IMR-90 (cell line): ENCODE results near the gene ACE. TPM values are rescaled to one million over a fixed set of nuclear protein-coding genes. Genes with fewer than 3 reads are reported as not detected.
A peak's percentile ranks its signal among the peaks of the same experiment; 100 is the strongest.

ENCODE experiments used
- ATAC-seq: fragments of 200-7000 bp; cut with Tn5 transposase; 2 replicates; pipeline ENCODE4 v1.9.1; 2020; ENCODE audit warnings: low read depth, mild to moderate bottlenecking, moderate library complexity
- BruUV-seq: library from RNA; stranded (reverse); fragments of 400-500 nt; replicated peaks from 2 replicates; lab custom pipeline; 2021; lab: Mats Ljungman, UMichigan
- CTCF ChIA-PET: fragments of 300-600 bp; formaldehyde crosslinking; extraction: SDS; loops from one replicate; lab custom pipeline; 2021; ENCODE audit warnings: antibody characterized with exemption; lab: Yijun Ruan, JAX
- POLR2A ChIA-PET: fragments of 300-600 bp; sonication (Branson Sonifier 250); formaldehyde crosslinking; loops from one replicate; lab custom pipeline; 2022; ENCODE audit warnings: antibody characterized with exemption; ENCODE audit not compliant: unreplicated experiment; lab: Charles Lee
- DNase-seq: peaks from one replicate; pipeline ENCODE4 v3.0.0; 2013
- H2AFZ ChIP-seq: replicated peaks from 2 replicates; pipeline ENCODE3; 2013; ENCODE audit warnings: low read length, mild to moderate bottlenecking; ENCODE audit not compliant: poor library complexity
- H2AK5ac ChIP-seq: 2 replicates; pipeline ENCODE4 v1.6.1; 2013; ENCODE audit warnings: low read depth, low read length, inconsistent platforms
- H2AK9ac ChIP-seq: replicated peaks from 2 replicates; pipeline ENCODE3; 2013; ENCODE audit warnings: mild to moderate bottlenecking, low read depth, low read length, moderate library complexity; ENCODE audit not compliant: poor library complexity
- H2BK120ac ChIP-seq: 2 replicates; pipeline ENCODE4 v1.6.1; 2013; ENCODE audit warnings: low read depth, low read length, inconsistent platforms
- H2BK15ac ChIP-seq: 3 replicates; pipeline ENCODE4 v1.6.1; 2013; ENCODE audit warnings: low read depth, low read length, inconsistent platforms
- H2BK20ac ChIP-seq: 2 replicates; pipeline ENCODE4 v1.6.1; 2013; ENCODE audit warnings: low read depth, mild to moderate bottlenecking, inconsistent platforms, low read length, moderate library complexity
- H2BK5ac ChIP-seq: 2 replicates; pipeline ENCODE4 v1.6.1; 2013; ENCODE audit warnings: mild to moderate bottlenecking, low read depth, low read length, inconsistent platforms; ENCODE audit not compliant: poor library complexity, severe bottlenecking
- H3K14ac ChIP-seq: replicated peaks from 2 replicates; pipeline ENCODE4 v1.6.1; 2013; ENCODE audit warnings: low read depth, low read length, inconsistent platforms
- H3K18ac ChIP-seq: 2 replicates; pipeline ENCODE4 v1.6.1; 2013; ENCODE audit warnings: low read depth, low read length, control low read depth
- H3K23ac ChIP-seq: 2 replicates; pipeline ENCODE4 v1.6.1; 2013; ENCODE audit warnings: low read depth, low read length, inconsistent platforms
- H3K27ac ChIP-seq: 2 replicates; pipeline ENCODE4 v1.5.1; 2013; ENCODE audit warnings: mild to moderate bottlenecking, control low read depth, low read length; ENCODE audit not compliant: insufficient read depth
- H3K27me3 ChIP-seq: 2 replicates; pipeline ENCODE4 v1.6.1; 2013; ENCODE audit warnings: low read length; ENCODE audit not compliant: control insufficient read depth, insufficient read depth
- H3K36me3 ChIP-seq: 2 replicates; pipeline ENCODE4 v1.6.1; 2013; ENCODE audit warnings: low read length, mixed read lengths; ENCODE audit not compliant: control insufficient read depth, insufficient read depth
- H3K4ac ChIP-seq: 2 replicates; pipeline ENCODE4 v1.6.1; 2013; ENCODE audit warnings: low read depth, low read length, inconsistent platforms
- H3K4me1 ChIP-seq: 2 replicates; pipeline ENCODE4 v1.6.1; 2013; ENCODE audit warnings: low read length, mixed read lengths; ENCODE audit not compliant: control insufficient read depth, insufficient read depth
- H3K4me2 ChIP-seq: 2 replicates; pipeline ENCODE4 v1.6.1; 2013; ENCODE audit warnings: low read depth, mild to moderate bottlenecking, control low read depth, low read length, moderate library complexity
- H3K4me3 ChIP-seq: 2 replicates; pipeline ENCODE4 v1.5.1; 2013; ENCODE audit warnings: low read depth, mild to moderate bottlenecking, control low read depth, low read length, moderate library complexity; ENCODE audit not compliant: insufficient read depth
- H3K56ac ChIP-seq: 2 replicates; pipeline ENCODE4 v1.6.1; 2013; ENCODE audit warnings: low read length, inconsistent platforms; ENCODE audit not compliant: insufficient read depth; ENCODE audit errors: extremely low read depth
- H3K79me1 ChIP-seq, 2 experiments: 2 replicates each; pipeline ENCODE4 v1.6.1; 2013; ENCODE audit warnings: low read length in 2 of 2, inconsistent platforms in 1 of 2, low read depth in 1 of 2
- H3K9ac ChIP-seq: 2 replicates; pipeline ENCODE4 v1.6.1; 2013; ENCODE audit warnings: low read depth, low read length, control low read depth
- H3K9me1 ChIP-seq: 2 replicates; pipeline ENCODE4 v1.6.1; 2013; ENCODE audit warnings: low read length, inconsistent platforms; ENCODE audit not compliant: insufficient read depth
- H3K9me3 ChIP-seq: 2 replicates; pipeline ENCODE4 v1.6.1; 2013; ENCODE audit warnings: low read length; ENCODE audit not compliant: control insufficient read depth, insufficient read depth
- H4K20me1 ChIP-seq: 2 replicates; pipeline ENCODE4 v1.6.1; 2013; ENCODE audit warnings: low read length, inconsistent platforms; ENCODE audit not compliant: insufficient read depth
- H4K5ac ChIP-seq: 2 replicates; pipeline ENCODE4 v1.6.1; 2013; ENCODE audit warnings: mild to moderate bottlenecking, low read depth, low read length, control low read depth
- H4K8ac ChIP-seq, 2 experiments: 2 replicates each; pipeline ENCODE4 v1.6.1; 2013; ENCODE audit warnings: low read depth in 2 of 2, low read length in 2 of 2, control low read depth in 1 of 2, inconsistent platforms in 1 of 2
- H4K91ac ChIP-seq: 2 replicates; pipeline ENCODE4 v1.6.1; 2013; ENCODE audit warnings: low read depth, low read length, inconsistent platforms; ENCODE audit not compliant: insufficient read depth
- BHLHE40 ChIP-seq: fragments of 150-350 bp; IDR thresholded peaks from 2 replicates; pipeline ENCODE4 v1.6.1; 2016; ENCODE audit warnings: mild to moderate bottlenecking, low read depth, low read length
- MAFK ChIP-seq: IDR thresholded peaks from 2 replicates; pipeline ENCODE4 v1.6.1; 2012; ENCODE audit warnings: low read depth, low read length, improper control_type of control experiment
- MAZ ChIP-seq: IDR thresholded peaks from 2 replicates; pipeline ENCODE4 v1.6.1; 2012; ENCODE audit warnings: low read depth, mild to moderate bottlenecking, low read length, improper control_type of control experiment, moderate library complexity, borderline replicate concordance
- POLR2A ChIP-seq: IDR thresholded peaks from 2 replicates; pipeline ENCODE4 v1.6.1; 2012; ENCODE audit warnings: mild to moderate bottlenecking, low read depth, low read length
- RAD21 ChIP-seq: IDR thresholded peaks from 2 replicates; pipeline ENCODE4 v1.6.1; 2012; ENCODE audit warnings: low read length, improper control_type of control experiment
- WGBS, 2 experiments: methylation state at CpG; one replicate each; pipeline versions ENCODE4 v1.1.5 to v1.1.7; 2013; ENCODE audit warnings: missing lambda C conversion rate in 2 of 2; ENCODE audit not compliant: insufficient read length in 1 of 2; ENCODE audit errors: extremely low coverage in 2 of 2; 5-methylcytosine and 5-hydroxymethylcytosine counted together
- dilution Hi-C: fragments of 300-500 bp; cut with HindIII; formaldehyde crosslinking; loops from one replicate; pipeline ENCODE4 v1.14.3; 2018; ENCODE audit warnings: low sequenced_read_pairs; ENCODE audit not compliant: unreplicated experiment
- in situ Hi-C: fragments of 300-500 bp; cut with MboI; formaldehyde crosslinking; loops from 3 replicates; pipeline ENCODE4 v1.14.3; 2019; ENCODE audit warnings: low sequenced_read_pairs, inconsistent platforms, mixed read lengths
- intact Hi-C: fragments of 100-400 bp; cut with micrococcal nuclease; formaldehyde crosslinking; loops from 2 replicates; pipeline ENCODE4 v1.10.0; 2022
- polyA plus RNA-seq, 3 experiments: library from polyadenylated mRNA; depleted of rRNA; stranded (reverse); fragments of >200 nt; gene quantifications; 2 replicates each; pipeline ENCODE4 v1.2.3, GENCODE V29; 2012; ENCODE audit warnings: low replicate concordance in 1 of 3
- total RNA-seq: library from RNA; depleted of rRNA; stranded (reverse); fragments of >200 nt; gene quantifications from 2 replicates; pipeline ENCODE4 v1.2.3, GENCODE V29; 2012

Gene ACE
- total and polyA plus RNA-seq, 2 of the 4 experiments (the other 2 are of a cell fraction), result 1.4 to 5.8 TPM

GRCh38 chr17:63476459-63476853, 405 bp upstream of the ACE start:
- POLR2A ChIA-PET, result no interaction called here
- peak overlapping the region; percentile 92 for H2AFZ ChIP-seq

More at GRCh38 chr17:63476459-63476853, 405 bp upstream of the ACE start:
- H3K4me1 ChIP-seq, result peaks cover 11% of the 10 kb centered on the region
- H2AK9ac ChIP-seq, result no peak overlapping the region
- intact Hi-C loops (no loop called here), dilution Hi-C loops (no loop called here), in situ Hi-C loops (no loop called here)
- no peak overlapping the region for H3K4me2 ChIP-seq
- no peak overlapping the region for H2BK20ac ChIP-seq
- H3K14ac ChIP-seq, result no peak overlapping the region
- 5% methylated on average over 24 of the region's 36 CpGs; no CpG with 5 or more reads in 1 of the 2 experiments for WGBS, 2 experiments
- DNase-seq (no peak), ATAC-seq (peak; percentile 31)
- H2BK120ac ChIP-seq, result no peak overlapping the region
- H3K23ac ChIP-seq, result no peak overlapping the region
- H3K9me3 ChIP-seq, result no peaks in the 10 kb centered on the region
- H2AK5ac ChIP-seq, result no peak overlapping the region
- H3K4ac ChIP-seq, result no peak overlapping the region
- no peak overlapping the region for H4K8ac ChIP-seq
- no peaks in the 10 kb centered on the region for H3K36me3 ChIP-seq
- no peak overlapping the region for H4K5ac ChIP-seq
- H3K18ac ChIP-seq, result no peak overlapping the region
- H2BK5ac ChIP-seq, result no peak overlapping the region
- no peak for TF ChIP-seq MAZ
- TF ChIP-seq MAFK, result no peak
- no peak for TF ChIP-seq BHLHE40
- no peak for TF ChIP-seq POLR2A
- TF ChIP-seq RAD21, result no peak
- peaks cover 13% of the 10 kb centered on the region for H3K27me3 ChIP-seq
- peaks cover 5% of the 10 kb centered on the region; the same call in 1 of the 2 replicates for H3K9me1 ChIP-seq
- no TSS peak for BruUV-seq
- no peaks in the 10 kb centered on the region for H4K20me1 ChIP-seq
- H2BK15ac ChIP-seq, result no peak overlapping the region
- no peaks in the 10 kb centered on the region for H3K79me1 ChIP-seq
- H3K9ac ChIP-seq, result no peak overlapping the region
- H3K56ac ChIP-seq, result no peak overlapping the region
- CTCF ChIA-PET, result no interaction called here
- H4K91ac ChIP-seq, result no peak overlapping the region
- peak overlapping the region; percentile 39; the same call in 1 of the 2 replicates for H3K4me3 ChIP-seq
- no peak overlapping the region for H3K27ac ChIP-seq
